ENCODE data around the gene ERMAP.
A peak's percentile ranks its signal among the peaks of the same experiment; 100 is the strongest.
"Not testable (repeated sequence)": the region's sequence is repeated elsewhere in the genome, so short reads cannot be mapped to it uniquely, and the experiment has no call there.

The ERMAP gene

DNA sequence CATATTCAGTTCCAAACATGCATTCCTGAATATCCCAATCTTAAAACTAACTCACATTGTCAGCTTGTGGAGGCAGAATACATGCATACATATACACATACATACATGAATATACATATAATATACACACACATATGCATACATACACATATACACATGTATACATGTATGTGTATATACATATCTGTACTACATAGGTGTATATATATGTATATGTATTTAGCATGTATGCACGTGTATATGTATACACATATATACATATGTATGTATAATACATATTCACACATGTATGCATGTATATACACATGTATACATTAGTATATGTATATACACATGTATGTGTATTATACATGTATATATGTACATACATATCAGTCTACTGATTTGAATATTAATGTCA is 28.3 kb downstream of the ERMAP start:
- DNase-seq (ENCODE audit: low spot score) = no peak

DNA sequence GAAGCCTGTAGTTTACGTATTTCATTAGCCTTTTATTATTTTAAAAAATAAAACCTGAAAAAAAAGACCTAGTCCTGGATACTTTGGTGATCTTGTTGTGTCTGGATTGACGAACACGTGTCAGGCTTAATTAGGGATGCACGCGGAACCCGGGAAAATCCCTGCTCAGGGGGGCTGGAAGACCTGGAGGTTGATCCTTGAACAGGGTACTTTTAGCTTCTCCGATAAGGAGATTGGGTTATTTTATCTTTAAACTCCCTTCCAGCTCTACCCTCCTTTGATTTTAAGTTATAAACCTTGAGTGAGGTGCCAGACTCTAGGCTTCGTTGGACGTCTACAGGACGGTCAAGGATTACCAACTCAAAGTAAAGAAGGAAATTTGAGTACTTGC is 28.9 kb downstream of the ERMAP start:
- peak; percentile 24 for DNase-seq (ENCODE audit: low spot score)

DNA sequence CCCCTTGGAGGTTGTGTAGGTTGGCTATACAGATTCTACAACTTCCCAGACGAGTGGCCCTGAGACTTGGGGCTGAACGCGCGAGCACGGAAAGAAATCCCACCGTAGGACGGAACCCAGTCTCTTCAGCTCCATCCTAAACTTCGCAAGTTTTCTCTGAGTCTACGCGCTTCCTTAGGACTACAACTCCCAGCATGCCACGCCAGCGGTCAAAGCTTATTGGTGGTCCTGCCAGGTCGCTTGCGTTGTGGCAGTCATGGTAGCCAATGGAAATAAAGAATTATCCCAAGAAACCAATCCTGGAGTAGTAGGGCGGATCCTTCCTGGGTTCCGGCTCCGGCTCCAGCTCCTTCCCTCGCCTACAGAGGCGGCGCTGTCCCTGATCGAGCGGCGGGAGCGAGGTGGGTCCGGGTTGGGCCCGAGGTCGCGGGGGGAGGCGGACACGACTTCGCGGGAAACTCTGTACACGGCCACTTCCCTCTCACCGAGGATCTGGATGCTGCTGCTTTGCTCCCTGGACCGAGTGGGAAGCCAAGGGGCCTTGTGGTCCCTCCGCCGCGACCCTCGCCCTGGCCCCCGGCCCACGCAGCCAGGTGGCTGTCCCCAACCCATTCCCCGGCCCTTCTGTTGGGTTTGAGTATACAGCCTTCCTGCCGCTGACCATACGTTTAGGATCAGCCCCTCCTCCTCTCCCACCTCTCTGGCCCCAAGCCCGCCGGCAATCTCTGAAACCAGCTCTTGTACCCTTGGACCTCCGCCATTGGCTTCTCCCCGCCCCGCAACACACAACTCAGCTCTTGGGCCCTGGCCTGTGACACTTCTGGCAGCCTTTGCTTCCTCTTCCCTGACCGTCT is 29.6 kb downstream of the ERMAP start, which contains the start of gene ZNF691:
ZNF691 (plus strand) TSS at position 357 of the 854 bp plus-strand sequence. CDS start 3,046 bp downstream, outside the sequence.
- DNase-seq (ENCODE audit: low spot score) = peak; percentile 99

DNA sequence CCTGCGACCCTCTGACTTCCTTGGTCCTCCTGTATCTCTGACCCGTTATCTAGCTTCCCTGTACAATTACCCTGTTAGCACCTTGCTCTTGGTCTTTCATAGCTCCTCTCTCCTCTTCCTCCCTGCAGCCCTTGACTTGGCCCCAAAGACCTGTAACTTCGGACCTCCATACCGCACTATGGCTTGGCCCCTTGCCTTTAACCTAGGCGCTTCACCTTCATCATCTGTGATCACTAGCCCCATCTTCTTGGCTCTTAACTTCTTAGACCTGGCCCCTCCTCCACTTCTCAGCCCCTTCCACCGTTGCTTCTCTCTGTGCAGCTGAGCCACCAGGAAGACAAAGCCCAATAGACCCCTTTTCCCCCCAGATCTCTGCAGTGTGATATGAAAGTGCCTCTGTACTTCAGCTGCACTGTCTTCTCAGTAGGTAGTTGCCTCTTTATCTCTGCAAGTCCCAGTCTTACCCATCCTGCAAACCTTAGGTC is 30.2 kb downstream of the ERMAP start:
- DNase-seq (ENCODE audit: low spot score) = no peak

DNA sequence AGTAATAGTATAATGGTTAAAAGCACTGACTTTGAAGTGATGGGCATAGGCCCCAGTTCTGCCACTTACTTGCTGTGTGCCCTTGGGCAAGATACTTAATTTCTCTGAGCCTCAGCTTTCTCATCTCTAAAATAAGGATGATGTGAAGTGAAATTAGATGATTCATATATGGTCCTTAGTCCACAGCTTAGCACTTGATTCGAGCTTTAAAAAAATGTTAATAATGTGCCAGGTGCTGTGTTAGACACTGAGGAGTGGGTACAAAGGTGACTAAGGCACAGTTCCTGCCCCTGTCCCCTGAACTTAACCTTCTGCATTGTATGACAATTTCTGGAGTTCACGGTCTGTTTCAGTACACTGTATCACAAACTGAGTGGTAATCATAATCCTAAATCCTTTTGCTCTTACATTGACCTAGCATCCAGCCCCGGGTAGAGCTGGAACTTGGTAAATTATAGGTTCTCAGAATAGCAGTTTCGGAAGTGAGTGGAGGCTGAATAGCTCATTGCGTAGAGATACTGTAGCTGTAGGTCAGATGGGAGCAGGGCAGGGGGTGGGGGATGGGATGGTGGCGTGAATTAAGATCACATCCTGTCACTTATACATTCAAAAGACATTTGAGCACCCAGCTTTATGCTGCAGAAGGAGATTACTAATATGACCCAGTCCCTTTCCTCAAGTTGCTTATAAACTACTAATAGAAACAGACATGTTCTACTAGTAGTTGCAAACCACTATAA is 31.0 kb downstream of the ERMAP start:
- DNase-seq (ENCODE audit: low spot score) = no peak

DNA sequence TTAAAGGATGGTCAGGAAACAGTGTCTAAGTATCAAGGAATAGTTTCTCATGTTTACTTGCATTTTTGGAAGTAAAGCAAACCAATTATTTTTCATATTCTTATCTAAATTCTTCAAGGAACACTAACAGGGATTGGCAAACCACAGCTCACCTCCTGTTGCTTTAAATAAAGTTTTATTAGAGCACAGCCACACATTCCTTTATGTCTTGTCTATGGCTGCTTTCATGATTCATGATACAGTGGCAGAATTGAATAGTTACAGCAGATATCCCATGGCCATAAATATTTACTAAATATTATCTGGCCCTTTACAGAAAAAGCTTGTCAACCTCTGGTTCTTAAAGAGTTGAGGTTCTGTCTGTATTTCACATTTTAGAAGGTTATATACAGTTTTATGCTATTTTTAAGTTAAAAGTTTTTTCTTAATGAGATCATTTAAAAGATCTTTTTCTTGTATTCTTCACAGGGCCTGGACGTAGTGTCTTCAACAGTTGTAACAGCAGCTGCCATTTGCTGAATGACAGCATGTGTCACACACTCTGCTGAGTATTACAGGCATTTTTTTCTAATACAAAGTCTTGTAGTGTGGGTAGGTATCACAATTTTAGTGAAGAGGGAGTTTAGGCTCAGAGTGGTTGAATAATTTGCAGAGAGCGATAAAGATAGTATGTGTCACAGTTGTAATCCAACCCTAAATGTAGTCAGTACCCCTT is 32.1 kb downstream of the ERMAP start:
- DNase-seq (ENCODE audit: low spot score) = no peak

DNA sequence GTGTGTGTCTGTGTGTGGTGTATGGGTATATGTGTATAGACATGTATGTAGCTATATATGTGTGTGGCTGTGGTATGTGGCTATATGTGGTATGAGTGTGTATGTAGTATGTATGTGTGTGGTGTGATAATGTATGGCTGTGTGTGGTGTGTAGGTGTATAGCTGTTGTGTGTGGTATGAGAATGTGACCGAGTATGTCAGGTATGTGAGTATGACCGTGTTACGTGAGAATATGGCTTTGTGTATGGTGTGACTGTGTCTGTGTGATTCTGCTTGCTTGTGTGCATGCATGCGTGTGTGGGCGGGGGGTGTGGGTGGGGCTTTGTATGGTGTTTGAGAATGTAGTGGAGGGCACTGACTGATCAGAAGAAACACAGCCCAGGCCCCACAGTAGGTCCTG is 33.0 kb downstream of the ERMAP start:
- DNase-seq (ENCODE audit: low spot score) = no peak

DNA sequence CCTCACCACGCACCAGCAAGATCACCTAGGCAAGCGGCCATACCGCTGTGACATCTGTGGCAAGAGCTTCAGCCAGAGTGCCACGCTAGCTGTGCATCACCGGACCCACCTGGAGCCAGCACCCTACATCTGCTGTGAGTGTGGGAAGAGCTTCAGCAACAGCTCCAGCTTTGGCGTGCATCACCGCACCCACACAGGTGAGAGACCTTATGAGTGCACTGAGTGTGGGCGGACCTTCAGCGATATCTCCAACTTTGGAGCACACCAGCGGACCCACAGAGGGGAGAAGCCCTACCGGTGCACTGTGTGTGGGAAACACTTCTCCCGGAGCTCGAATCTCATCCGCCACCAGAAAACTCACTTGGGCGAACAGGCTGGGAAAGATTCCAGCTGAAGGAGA is 34.5 kb downstream of the ERMAP start:
- DNase-seq (ENCODE audit: low spot score) = no peak

DNA sequence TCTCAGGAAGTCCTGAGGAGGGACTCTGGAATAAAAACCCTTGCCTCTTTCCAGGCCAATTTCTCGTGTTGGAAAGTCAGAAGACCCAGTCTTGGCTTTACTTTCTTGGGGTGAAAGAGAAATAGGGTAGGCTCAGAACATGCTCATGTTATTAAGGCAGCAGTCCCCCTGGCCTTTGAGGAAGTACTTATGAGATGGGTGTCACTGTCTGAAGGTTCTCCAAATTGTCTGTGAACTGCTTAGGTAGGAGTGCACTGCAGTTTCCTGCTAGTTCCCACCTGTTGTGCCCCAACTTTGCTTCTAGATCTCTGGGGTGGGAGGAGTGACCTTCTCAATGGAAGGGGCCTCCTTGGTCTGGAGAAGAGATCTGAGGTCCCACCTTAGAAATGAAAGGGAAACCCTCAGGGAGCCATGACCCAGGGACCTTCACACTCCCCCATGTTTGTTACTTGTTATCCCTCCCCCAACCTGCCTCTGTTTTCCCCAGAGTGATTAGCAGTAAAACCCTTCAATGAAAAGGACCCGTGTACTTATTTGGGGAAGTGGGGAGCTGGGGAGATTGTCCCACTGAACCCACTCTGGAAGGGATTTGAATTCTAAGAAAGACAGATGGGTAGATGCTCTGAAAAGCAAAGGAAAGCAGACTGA is 35.2 kb downstream of the ERMAP start:
- no peak for DNase-seq (ENCODE audit: low spot score)

DNA sequence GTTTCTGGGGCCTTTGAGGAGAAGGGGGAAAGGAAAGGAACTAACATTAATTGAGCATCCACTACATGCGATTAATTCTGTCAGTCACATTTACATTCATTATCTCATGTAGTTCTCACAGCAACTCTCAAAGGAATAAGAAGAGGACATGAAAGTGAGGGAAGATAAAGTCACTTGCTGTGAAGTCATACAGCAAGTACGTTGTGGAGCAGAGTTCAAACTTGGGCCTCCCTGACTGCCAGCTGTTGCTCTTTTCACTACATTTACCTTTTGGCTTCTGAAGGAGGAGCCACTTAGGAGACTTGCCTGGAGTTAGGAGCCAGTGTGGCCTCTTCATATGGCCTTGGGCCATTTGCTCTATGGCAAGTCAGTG is 35.7 kb downstream of the ERMAP start:
- DNase-seq (ENCODE audit: low spot score) = no peak

DNA sequence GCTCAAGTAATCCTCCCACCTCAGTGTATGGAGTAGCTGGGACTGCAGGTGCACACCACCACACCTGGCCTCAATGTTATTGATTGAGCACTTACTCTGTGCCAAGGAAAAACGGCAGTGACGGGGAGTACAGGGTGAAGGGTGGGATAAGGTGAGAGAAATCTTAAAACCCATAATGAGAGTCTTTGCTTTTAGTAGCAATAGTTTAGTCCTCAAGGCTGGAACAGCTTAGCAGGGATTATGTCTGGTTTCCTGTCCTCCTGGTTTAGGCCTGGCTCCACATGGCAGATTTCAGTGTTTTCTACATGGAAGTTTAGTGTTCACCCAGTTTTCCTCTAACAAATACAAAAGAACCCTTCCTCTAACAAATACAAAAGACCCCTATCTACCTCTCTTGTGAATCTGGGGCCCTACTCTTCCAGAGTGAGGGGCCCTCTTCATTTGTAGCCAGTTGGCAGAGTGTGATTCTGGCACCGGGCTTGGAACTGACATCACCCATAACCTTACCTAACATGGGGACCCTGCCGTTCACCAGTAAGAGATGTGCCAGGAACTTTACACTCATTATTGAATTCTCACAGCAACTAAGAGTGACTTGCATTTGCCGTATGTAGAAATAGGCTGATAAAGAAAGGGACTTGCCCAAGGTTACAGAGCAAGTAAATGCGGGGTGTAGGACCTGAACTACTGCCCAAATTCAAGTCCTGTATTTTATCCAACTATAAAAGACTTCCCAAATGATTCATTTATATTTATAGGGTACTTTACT is 36.4 kb downstream of the ERMAP start:
- no peak for DNase-seq (ENCODE audit: low spot score)

DNA sequence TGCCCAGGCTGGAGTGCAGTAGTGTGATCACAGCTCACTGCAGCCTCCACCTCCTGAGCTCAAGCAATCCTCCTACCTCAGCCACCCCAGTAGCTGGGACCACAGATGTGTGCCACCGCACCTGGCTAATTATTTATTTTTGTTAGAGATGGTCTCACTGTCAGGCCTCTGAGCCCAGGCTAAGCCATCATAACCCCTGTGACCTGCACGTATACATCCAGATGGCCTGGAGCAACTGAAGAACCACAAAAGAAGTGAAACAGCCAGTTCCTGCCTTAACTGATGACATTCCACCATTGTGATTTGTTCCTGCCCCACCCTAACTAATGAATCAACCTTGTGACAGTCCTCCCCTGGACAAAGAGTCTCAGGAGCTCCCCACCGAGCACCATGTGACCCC is 39.6 kb downstream of the ERMAP start:
- not testable (repeated sequence) for DNase-seq (ENCODE audit: low spot score)

DNA sequence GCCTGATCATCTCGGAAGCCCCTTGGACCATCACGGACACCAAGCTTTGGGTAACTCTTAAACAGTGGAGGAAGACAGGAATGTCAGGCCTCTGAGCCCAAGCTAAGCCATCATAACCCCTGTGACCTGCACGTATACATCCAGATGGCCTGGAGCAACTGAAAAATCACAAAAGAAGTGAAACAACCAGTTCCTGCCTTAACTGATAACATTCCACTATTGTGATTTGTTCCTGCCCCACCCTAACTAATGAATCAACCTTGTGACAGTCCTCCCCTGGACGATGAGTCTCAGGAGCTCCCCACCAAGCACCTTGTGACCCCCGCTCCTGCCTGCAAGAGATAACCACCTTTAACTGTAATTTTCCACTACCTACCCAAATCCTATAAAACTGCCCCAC is 42.4 kb downstream of the ERMAP start:
- DNase-seq (ENCODE audit: low spot score) = not testable (repeated sequence)

DNA sequence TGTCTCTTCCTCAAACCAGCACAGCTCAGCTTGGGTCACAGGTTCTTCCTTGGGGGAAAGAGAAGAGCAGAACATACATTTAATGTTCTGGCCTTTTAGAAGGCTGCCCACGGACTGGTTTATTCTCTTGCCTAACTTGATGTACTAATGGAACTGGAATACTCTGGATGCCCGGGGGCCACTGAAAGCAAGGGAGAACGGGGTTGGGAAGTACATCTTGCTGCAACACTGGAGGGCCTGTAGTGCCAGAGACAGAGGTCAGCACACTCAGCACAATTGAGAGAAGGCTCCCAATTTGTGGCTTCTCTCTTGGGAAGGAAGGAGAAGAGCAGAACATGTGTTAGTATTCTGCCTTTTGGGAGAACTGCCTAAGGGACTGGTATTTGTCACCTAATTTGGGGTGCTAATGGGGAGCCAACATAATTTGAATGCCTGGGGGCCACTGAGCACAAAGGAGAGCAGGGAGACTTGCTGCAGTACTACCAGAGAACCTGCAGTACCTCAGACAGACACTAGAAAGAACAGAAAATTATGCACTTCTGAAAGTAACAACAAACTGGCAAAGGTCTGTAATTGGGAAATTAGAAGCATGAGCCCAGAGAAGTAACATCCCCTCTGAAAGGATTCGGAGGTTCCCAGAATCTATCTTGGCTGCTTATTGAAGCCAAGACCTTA is 43.6 kb downstream of the ERMAP start:
- no peak for DNase-seq (ENCODE audit: low spot score)

DNA sequence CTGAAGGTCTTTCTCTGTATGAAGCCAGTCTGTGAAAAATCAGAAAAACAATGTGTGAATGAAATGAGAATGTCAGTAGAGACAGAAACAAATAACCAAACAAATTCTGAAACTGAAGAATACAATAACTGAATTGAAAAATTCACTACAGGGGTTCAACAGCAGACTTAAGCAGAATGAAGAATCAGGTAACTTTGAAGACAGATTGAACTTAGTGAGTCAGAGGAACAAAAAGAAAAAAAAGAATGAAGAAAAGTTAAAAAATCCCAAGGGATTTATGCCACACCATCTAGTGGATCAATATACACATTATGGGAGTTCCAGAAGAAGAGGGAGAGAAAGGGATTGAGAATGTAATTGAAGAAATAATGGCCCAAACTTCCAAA is 44.1 kb downstream of the ERMAP start:
- no peak for DNase-seq (ENCODE audit: low spot score)

DNA sequence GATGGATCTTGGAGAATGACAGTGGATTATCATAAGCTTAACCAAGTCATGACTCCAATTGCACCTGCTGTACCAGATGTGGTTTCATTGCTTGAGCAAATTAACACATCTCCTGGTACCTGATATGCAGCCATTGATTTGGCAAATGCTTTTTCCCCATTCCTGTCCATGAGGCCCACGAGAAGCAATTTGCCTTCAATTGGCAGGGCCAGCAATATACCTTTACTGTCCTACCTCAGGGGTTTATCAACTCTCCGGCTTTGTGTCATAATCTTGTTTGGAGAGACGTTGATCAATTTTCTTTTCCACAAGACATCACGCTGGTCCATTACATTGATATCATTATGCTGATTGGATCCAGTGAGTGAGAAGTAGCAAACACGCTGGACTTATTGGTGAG is 49.6 kb downstream of the ERMAP start:
- DNase-seq (ENCODE audit: low spot score) = no peak

DNA sequence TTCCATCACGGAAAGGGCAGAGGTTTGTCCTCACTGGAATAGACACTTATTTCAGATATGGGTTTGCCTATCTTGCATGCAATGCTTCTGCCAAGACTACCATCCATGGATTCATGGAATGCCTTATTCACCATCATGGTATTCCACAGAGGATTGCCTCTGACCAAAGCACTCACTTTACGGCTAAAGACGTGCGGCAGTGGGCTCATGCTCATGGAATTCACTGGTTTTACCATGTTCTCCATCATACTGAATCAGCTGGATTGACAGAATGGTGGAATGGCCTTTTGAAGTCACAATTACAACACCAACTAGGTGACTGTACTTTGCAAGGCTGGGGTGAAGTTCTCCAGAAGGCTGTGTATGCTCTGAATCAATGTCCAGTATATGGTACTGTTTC is 51.5 kb downstream of the ERMAP start:
- DNase-seq (ENCODE audit: low spot score) = not testable (repeated sequence)

DNA sequence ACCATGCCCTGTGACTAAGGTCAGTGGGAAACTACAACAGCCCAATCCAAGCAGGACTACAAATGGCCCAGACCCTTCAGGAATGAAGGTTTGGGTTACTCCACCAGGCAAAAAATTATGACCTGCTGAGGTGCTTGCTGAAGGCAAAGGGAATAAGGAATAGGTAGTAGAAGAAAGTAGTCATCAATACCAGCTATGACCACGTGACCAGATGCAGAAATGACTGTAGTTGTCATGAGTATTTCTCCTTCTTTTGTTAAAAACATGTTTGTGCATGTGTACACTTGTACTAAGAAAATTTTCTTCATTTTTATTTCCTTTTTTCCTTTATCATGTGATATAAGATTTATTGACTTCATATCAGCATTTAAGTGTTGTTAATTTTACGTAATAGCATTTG is 52.3 kb downstream of the ERMAP start:
- not testable (repeated sequence) for DNase-seq (ENCODE audit: low spot score)

DNA sequence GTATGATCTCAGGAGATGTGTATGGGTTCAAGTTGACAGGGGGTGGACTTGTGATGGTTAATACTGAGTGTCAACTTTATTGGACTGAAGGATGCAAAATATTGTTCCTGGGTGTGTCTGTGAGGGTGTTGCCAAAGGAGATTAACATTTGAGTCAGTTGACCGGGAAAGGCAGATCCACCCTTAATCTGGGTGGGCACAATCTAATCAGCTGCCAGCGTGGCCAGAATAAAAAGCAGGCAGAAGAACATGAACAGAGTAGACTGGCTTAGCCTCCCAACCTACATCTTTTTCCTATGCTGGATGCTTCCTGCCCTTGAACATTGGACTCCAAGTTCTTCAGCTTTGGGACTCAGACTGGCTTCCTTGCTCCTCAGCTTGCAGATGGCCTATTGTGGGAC is 52.8 kb downstream of the ERMAP start:
- DNase-seq (ENCODE audit: low spot score) = not testable (repeated sequence)

DNA sequence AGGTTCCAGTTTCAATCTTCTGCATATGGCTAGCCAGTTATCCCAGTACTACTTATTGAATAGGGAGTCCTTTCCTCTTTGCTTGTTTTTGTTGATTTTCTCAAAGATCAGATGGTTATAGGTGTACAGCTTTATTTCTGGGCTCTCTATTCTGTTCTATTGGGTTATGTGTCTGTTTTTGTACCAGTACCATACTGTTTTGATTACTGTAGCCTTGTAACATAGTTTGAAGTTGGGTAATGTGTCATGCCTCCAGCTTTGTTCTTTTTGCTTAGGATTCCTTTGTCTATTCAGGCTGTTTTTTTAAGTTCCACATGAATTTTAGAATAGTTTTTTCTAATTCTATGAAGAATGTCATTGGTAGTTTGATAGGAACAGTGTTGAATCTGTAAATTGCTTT is 56.2 kb downstream of the ERMAP start:
- not testable (repeated sequence) for DNase-seq (ENCODE audit: low spot score)

DNA sequence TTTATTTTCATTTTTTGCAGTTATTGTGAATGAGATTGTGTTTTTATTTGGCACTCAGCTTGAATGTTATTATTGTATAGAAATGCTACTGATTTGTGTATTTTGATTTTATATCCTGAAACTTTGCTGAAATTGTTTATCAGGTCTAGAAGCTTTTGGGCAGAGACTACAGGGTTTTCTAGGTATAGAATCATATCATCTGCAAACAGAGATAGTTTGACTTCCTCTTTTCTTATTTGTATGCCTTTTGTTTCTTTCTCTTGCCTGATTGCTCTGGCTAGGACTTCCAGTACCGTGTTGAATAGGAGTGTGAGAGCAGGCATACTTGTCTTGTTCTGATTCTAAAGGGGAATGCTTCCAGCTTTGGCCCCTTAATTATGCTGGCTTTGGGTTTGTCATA is 56.7 kb downstream of the ERMAP start:
- DNase-seq (ENCODE audit: low spot score) = no peak

All from iPS-NIHi11 (cell line).